ENCODE results near the gene NOP16. TPM values are rescaled to one million over a fixed set of nuclear protein-coding genes. Genes with fewer than 3 reads are reported as not detected.

NOP16 gene
- polyA plus RNA-seq, 12 donors = 21.8 to 30.9 (median 26.4) TPM; not detected in 2

DNA sequence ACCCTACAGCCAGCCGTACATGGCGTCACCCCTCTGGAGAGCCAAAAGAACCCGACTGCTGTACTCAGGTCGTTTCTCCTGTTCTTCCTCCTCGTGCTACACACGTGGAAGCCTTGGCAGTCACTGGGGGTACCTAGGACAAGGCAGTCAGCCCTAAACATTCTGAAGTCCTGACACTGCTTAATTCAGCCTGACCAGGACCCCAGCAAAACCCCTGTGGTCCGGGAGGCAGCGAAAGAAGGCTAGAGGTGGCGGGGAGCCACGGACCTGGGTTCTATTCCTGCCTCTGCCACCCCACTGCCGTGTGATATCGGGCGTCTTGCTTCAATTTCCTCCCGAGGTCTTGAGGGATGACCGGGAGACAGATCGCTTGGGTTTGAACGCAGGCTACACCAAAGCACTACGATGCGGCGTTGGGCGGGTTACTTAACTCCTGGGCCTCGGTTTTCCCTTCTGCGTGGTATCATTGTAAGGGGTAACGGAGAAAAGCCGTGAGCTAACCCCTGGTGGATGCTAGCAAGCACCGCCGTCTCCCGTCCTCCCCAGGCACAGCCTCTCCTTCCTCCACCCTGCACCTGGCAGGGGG lies 23.5 kb downstream of the NOP16 start:
- DNase-seq = no peak

DNA sequence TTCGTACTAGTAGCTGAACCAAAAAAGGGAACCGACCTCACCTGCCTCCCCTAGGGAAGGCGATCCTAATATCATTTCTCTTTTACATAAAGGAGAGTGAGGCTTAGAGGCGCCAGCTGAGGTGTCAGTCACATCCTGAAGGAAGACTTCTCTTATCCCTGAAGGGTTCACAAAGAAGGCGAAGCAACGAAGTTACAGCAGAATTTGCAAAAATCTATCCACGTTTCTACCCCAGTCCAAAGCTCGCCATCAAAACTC lies 26.2 kb downstream of the NOP16 start:
- no peak for DNase-seq

DNA sequence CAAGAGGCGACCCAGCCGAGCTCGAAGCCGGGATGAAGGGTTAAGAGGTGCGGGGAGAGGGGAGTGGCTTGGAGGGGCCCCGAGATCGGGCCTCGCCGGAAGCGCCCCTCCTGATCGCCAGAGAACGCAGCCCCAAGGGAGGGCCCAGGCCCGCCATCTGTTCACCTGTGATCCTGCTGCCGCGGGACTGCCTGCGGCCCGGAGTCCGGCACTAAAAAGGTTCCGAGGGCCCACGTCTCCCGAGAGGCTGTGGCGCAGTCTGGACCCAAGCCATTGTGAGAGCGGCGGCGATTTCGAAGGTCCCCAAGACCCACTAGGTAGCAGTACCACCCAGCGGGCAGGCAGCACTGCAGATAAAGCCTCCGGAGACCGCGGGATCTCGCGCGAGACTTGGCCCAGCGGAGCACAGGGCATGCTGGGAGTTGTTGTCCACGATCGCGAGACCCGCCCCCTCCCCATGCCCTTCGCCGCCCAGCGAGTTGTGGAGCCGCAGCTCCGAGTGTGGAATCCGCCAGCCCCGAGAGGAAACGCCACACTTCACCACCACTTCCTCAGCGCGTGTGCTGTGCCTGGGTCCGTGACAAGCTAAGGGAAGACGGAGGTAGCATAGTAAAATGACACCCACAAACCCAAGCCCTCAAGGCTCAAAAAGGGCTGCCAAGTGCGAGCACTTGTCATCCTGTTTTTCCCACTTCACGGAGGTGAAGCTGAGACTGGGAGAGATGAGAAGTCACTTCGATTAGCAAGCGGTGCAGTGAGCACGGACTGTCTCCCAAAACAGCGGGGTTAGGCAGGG lies 26.8 kb downstream of the NOP16 start, which contains the start of gene KIAA1191:
KIAA1191 (minus strand) TSS at position 328 of the 796 bp plus-strand sequence. CDS start 2,256 bp downstream, outside the sequence.
- peak; percentile 92 for DNase-seq

DNA sequence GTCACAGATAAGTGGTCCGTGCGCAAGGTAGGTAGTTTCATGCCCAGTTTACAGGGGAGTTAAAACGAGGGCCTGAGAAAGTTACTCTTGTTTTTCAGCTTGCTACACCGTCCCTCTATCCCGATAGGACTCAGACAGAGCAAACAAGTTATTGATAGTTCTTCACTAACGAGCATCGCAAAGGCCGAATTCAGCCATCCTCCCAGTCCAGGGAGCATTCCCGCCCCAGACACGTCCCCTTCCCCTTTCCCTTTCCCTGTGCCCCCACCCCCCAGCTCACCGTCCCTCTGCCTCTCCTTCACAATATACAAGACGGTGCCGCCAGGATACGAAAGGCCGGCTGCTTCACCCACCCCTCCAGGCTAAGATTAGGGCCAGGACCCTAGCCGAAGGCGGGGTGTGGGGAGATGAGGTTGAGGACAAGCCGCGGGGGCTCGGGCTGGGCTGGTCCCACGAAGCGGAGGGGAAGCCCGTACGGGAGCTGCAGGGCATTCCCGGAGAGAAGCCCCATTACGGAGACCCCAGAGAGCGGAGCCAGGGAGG lies 27.4 kb downstream of the NOP16 start:
- peak; percentile 20 for DNase-seq

DNA sequence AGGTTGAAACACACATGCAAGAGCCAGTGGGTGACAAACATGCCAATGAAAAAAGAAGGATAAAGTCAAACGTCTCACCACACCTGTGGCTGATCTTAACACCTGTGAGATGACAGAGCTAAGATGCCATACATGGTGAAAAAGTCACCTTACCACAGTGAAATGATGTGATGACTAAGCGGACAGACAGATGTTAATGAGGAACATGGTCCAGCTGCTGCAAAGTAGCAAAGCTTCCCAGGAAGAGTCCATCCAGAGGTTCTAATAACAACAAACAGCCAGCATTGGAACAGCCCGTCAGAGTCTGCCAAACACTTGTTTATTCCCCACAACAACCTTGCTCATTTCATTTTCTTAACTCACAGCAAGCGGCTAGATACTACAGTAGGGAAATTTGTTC lies 28.7 kb downstream of the NOP16 start:
- DNase-seq = no peak

DNA sequence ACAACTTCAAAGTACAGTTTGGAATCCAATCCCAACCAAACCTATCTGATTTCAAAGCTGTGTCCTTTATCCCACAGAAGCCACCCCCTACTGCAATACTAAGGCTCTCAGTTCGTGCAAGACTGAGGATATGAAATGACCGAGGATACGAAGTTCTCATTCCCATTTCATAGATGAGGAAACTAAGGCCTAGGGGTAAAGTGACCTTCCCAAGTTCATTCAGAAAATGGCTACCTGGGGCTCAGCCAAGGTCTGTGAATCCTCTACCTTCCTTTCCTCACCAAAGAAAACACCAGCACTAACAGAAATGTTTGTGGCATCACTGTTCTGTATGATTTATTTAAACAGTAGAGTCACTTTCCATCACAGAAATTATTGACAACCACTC lies 32.2 kb downstream of the NOP16 start:
- DNase-seq = no peak

DNA sequence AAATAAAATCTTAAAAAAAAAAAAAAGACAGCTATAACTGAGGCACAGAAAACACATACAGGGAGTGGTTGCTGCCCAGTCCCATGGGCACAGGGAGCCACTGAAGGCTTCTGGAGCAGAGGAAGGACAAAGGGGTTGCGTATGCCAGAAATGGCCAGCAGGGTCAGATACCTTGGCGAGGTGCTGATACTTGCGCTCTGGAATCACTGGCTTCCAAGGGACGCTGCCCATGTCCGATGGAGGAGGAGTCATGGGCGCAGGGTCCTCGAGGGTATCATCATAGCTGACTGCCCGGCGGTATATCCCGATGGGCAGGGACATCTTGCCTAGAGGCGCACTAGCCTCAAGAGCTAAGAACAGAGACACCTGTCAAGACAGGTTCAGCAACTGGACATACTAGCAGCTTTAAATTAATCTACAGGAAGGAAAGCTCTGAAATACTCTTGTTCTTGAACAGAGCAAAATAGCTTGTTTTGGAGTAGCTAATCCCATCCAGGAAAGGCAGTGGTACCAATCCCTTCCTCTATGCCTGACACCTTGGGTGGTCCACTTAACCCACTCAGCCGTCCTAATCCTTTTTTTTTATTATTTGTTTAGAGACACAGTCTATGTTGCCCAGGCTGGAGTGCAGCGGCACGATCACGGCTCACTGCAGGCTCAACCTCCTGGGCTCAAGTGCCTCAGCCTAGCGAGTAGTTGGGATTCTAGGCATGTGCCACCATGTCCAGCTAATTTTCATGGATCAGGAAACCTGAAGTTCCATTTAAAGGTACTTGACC lies 32.8 kb downstream of the NOP16 start:
- no peak for DNase-seq

DNA sequence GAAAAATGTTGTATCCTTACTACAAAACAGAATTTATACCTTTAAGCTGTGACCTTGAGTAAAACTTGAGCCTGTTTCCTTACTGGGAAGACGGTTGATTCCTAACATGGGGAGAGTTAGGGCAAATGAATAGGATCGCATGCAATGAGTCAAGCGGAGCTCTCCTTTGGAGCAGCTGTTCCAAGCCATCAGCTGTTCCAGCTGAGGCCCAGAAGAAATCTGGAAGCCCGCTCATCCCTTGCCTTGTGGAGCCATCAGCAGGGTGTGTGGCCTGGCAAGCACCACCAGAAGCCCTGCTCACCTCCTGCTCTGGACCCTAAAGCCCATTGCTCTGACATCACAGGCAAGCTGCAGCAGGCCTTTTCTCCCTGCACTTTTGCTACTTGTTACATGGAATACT lies 34.9 kb downstream of the NOP16 start:
- peak; percentile 25 for DNase-seq

DNA sequence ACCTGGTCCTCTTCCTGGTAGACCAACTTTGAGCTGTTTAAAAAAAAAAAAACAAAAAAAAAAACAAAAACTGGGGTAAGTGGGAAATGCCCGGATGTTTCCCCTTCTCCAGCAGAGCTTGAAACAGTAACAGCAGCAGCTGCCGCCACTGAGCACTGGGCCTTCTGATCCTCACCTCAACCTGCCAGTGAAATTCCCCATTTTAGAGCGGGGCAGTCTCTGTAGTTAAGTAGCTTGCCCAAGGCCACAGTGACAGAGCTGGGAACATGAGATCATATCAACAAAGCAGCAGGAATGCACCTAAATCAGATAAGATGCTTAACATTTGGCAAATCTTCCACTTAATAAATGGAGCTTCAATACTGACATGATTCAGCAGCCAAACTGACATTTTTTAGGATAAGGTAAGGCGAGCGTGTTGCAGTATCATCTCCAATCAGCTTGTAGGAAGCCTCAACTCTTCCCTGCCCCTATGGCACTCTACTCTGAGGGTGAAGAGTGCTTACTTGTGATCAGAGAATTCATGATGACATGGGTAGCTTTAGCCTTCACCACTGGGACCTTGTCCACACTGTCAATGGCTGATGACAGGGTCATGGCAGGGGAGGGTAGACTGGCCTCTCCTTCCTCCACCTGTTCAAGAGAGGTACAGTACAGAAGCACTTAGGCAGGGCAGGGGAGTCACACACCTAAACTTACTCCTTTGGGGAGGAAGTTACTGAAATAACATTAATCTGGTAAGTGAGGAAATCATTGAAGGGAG lies 36.1 kb downstream of the NOP16 start:
- no peak for DNase-seq

DNA sequence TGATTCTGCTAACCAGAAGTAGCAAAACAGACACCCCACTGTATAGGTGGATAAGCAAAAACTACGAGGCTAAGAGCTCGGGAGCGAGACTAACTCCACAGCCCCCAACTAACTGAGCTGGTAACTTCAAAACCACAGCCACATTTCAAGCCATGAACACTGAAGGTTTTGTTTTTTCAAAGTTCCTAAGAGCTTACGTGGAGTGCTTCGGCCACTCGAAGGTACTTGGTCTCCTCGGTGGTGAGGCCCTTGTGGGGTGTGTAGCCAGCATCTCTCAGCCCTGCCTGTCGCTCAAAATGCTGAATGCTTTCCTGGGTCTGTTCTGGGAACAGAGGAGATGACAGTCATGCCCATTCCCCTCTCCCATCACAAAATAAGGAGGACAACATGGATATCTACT lies 38.0 kb downstream of the NOP16 start:
- DNase-seq = no peak

DNA sequence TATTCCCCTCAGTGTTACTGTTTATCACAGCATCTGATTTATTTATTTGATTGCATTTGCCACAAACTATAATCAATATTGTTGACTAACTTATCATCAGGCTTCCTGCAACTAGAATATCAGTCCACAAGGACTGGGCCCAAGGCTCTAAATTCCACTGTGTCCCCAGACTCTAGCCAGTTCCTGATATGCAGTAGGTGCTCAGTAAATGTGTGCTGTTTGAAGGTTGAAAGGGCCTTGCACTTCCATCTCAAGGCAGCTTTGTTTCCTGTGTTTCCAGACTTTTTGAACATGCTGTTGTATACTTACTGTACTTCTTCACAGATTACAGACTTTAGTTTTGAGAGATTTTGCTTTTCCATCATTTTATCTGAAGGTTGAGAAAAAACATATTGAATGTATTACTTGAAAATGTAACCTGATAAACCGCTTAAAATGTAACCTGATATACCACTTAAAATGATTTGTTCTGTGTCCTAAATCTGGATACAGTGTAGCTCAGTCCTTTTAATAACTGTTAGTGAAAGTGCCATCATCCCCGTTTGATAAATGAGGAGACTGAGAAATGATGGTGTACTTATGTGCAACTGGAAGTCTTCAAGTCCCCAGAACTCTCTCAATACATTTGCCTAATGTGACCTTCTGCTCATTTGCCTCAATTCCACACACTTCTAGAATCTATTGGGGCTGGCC lies 45.5 kb downstream of the NOP16 start:
- no peak for DNase-seq

DNA sequence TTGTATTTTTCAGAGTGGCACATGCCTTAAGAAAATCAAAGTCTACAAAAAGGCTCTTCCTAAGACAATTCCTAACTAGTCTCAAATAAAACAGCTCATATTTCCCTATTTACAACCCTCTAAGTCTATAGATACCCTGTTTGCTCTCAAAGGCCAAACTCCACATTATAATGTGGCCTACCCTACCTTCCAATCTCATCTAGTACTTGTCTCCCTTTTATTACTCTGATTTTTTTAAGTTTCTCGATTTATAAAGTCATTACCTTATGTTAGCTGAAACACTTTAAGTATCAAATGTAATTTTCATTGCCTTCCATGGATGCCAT lies 46.3 kb downstream of the NOP16 start:
- no peak for DNase-seq

DNA sequence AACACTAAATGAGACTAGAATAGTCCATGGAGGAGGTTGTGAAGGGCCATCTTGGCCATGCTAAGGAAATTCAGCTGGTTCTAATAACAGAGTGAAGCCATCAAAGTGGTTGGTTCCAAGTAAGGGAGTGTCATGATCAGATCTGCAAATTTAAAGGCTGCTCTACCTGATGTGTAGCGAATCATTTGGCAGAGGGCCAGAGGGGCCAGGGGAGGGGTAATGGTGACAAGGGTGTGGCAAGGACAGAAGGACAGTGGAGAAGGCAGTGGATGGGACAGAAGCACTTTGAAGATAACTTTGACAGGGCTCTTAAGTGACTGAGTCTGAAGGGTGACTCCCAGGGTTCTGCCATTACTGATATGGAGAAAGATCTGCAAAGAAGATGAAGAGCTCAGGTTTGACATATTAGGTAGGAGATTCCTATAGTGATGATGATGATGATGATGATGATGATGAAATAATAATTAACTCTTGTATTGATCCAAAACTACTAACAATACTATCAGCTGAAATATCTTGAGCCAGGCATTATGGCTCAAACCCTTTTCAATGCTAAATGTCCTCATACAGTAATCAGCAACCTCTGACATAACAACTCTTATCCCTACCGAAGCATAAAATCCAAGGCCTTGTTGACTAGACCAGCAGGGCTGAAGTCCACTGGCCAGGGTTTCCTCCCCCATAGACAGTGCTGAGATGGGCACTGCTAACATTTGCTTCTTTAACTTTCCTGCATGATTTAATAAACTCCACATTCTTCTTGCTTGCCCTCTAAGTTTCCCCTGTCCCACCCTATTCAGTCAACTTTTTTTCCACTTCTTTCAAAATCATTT lies 46.9 kb downstream of the NOP16 start:
- DNase-seq = no peak

DNA sequence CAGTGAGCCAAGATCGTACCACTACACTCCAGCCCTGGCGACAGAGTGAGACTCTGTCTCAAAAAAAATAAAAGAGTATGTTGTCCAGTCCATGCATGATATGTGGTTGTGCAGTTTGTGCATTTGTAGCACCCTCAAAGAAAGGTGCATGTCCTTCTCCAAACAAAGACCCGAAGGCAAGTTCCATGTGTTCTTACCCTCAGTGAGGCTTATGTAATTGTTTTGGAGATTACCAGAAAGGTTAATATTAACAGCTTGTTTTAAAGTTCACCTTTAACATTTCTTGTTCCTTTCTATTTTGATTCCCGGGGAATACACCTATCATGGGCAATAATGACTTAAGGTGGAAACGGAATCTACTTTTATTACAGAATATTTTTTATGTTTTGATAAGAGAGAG lies 49.1 kb downstream of the NOP16 start:
- DNase-seq = no peak

DNA sequence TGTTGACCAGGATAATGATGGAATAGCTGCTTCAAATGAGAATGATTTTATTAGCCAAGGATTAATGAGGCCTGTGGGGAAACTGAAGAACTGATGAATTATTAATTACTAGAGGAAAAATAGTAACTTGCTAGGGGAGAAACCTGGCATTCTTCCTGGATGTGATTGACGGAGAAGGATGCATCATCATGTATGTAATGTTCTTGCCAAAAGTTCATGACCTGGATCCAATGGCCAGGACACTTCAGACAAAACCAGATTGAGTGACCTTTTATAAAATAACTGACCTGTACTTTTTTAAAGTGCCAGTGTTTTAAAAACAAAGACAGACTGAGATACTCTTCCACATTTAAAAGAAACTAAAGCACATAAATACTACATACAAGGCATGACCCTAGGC lies 50.5 kb downstream of the NOP16 start:
- no peak for DNase-seq

DNA sequence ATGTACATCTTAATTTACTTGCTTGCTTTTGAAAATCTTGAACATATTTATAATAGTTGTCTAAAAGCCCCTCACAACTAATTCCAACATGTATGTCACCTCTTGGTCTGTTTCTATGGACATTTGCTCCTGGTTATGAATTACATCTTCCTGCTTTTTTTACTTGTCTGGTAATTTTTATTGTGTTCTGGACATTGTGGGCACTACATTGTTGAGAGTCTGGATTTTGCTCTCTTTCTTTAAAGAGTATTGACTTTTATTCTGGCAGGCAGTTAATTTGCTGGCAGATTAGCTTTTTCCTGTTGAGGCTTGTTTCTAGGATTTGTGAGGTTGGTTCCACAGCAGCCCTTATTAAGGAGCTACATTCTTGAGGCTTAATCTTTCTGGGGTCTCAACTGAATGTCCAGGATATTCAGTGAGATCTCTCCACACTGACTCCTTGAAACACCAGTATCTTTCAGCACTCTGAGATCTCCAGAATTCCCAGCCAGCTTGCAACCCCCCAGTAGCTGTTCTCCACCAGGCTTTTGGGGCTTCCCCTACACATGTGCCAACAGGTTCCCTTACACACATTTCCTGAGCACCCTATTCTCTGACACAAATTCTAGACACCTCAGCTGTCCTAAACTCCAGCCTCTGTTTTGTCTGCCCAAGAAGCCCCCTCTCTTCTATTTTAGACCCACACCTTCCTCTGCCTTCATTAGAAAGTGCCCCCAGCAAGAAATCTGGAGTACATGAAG lies 54.2 kb downstream of the NOP16 start:
- no peak for DNase-seq

Measured in muscle of arm (tissue), 12 donors.